GM15510 (cell line): Measurements from ENCODE around the gene PTPRM.

Experiments used
- POLR2A ChIP-seq: IDR thresholded peaks from 3 replicates; pipeline ENCODE4 v1.6.1; 2011; ENCODE audit warnings: borderline replicate concordance; ENCODE audit not compliant: insufficient read length; ENCODE audit errors: extremely low read depth

PTPRM gene

GRCh38 chr18:8339952-8340351, 772.8 kb downstream of the PTPRM start:
- TF ChIP-seq POLR2A = no peak

- no peak for TF ChIP-seq POLR2A
Observed at GRCh38 chr18:8341481-8342230, 774.5 kb downstream of the PTPRM start.

DNA sequence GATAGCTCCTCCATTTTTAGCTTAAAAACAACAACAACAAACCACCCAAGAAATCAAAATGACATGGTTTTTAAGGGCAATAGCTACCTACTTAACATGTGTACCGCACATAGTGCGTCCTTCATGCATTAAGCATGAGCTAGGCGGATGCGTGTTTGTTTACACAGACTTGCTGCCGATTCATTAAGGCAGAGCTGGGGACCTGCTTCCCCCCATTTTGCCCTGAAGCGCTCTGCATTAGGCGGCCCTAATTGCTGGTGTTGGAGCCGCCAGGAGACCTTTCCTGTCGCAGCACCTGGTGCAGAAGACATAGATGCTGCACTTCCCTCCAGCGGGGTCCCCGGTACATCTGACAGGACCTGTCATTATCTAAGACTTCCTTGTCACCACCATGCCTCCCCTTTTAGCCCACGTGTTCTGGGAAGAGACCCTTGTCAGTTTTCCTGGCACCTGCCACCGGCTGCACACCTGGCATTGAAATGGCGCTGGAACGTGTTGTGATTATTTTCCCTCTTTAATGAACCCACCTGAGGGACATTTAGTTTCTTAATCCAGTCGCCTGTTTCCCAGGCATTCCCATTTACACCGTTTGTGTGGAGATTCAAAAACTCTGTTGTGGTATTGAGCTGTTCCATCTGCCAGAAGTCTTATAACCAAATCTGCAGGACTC, 781.1 kb downstream of the PTPRM start:
- no peak for TF ChIP-seq POLR2A

- no peak for TF ChIP-seq POLR2A
Observed at GRCh38 chr18:8349608-8350323, 782.6 kb downstream of the PTPRM start.

DNA sequence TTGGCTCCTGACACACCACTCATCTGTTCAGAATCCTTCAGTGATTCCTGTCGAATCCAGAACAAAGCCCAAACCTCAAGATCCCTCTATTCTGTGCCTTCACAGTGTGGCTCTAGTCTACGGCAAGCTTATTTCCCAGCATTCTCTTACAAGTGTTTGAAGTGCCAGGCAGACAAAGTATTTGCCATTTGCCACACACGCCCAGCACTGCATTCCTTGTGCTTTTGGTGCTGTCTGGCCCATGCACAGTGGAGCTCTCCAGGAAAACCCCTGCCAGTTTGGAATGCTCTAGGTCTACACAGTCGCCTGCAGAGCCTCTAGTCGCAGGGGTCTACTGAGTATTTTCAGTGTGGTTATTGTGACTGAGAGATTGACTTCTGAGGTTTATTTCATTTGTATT, 783.5 kb downstream of the PTPRM start:
- no peak for TF ChIP-seq POLR2A

DNA sequence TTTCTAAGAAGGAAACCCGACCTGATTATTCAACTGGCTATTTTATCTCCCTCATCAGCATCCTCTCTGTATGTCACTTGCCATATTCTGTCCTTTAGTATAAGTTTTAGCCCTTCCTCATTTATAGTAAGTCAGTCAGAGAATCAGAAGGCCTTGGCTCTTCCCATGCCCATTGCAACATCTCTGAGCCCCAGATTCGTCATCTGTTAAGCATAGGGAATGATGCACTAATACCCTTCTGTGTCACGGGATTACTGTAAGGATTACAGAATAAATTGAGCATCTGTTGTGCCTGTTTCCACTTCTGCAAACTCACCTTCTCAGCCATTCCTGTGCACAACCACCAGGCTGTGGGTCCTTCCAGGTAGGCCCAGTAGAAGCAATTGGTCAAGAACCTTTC, 784.0 kb downstream of the PTPRM start:
- no peak for TF ChIP-seq POLR2A

GRCh38 chr18:8354304-8354703, 787.2 kb downstream of the PTPRM start:
- no peak for TF ChIP-seq POLR2A

GRCh38 chr18:8356001-8356400, 788.9 kb downstream of the PTPRM start:
- no peak for TF ChIP-seq POLR2A

DNA sequence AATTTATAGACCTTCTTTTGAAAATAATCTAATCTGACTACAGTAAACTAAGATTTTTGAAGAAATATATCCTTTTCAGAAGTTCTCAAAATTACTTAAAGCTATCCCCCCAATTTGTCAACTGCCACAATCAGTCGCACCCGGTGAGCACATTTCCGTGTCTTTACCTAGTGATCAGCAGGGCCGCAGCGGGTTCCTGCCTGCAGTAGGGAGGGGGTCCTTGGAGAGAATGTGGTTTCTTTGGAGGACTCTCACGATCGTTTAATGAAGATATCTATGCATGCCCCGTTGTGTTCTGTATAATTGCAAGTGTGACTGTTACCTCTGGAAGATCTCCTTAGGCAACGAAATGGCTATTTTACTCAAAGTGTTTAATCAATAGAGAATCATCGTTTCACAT, 790.2 kb downstream of the PTPRM start:
- TF ChIP-seq POLR2A = no peak

DNA sequence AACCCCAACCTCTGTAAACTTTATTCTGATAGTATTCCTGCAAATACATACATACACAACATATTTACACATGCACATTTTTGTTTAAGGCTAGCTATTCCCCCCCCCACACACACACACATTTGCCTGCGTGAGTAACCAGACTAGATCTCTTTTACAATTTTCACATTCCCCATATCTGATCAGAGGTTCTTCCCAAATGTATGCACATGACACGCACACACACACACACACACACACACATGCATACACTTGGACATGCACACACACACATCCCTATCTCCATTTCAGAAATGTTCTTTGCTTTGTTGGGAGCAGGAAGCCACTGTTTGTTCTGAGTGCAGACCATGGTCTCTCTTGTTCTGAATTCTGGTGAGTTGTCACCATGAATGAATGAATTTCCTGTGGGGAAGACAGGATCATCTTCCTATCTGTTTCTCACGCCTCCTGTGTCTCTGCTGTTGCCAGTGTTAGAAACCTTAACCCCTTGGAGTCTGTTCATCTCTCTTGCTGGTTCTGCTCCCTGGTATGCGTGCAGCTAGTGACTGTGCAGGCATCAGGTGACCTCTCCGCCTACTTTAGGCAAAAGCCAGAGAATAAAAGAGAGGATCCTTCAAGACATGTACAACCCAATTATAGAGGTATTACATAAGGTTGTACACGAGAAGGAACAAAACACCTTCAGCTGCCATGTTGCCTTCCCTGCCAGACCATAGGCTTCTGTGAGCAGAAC, 791.1 kb downstream of the PTPRM start:
- no peak for TF ChIP-seq POLR2A

GRCh38 chr18:8359076-8359475, 792.0 kb downstream of the PTPRM start:
- TF ChIP-seq POLR2A = no peak

DNA sequence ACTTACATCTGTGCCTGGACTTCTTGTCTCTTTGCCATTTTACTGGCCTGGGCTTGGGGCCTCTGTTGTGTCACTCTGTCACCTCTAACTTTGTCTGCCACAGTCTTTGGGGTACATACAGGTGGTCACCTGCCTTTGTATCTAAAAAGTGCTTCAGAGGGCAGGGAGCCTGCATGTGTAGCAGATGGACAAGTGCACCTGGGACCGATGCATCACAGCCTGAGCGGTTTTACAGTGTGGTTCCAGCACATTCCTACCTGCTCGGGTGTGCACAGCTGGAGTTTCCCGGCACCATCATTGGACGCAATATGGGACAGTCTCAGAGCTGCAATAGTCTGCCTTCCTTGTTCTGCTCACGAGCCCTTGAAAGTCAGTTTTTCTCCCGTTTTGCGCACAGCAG, 792.4 kb downstream of the PTPRM start:
- TF ChIP-seq POLR2A = no peak

- no peak for TF ChIP-seq POLR2A
Observed at GRCh38 chr18:8361941-8362471, 794.9 kb downstream of the PTPRM start.

GRCh38 chr18:8362863-8363262, 795.7 kb downstream of the PTPRM start:
- TF ChIP-seq POLR2A = no peak

DNA sequence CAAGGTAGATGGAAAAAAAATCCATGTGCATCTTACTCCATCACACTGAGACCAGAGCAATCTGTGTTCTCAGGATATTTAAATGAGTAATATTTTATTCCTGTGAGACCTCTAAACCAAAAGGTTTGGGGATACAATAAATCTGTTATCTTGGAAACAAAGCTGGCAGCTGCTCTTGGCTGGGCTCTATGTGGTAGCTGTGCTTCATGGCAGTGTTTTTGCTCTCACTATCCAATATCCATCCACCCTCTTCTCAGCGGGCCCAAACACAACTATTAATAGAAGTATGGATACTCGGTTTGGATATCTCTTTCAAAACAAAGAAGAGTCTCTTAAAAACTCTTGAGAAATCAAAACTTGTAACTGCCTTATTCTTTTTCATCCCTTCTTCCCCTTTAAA, 797.3 kb downstream of the PTPRM start:
- no peak for TF ChIP-seq POLR2A
